ENCODE results near the gene MYF5.
A peak's percentile ranks its signal among the peaks of the same experiment; 100 is the strongest.

The MYF5 gene

GRCh38 chr12:80749456-80749855 lies 32.7 kb downstream of the MYF5 start:
- DNase-seq (ENCODE audit: low spot score) = no peak
- TF ChIP-seq CTCF (IDR thresholded peaks at IDR 0.05; ENCODE audit: borderline replicate concordance, control extremely low read depth, extremely low read depth, insufficient read depth, missing control alignments) = no peak
- in situ Hi-C loops (cut with MboI; ENCODE audit: low sequenced_read_pairs, unreplicated experiment) = no loop called here

- TF ChIP-seq CTCF (IDR thresholded peaks at IDR 0.05; ENCODE audit: borderline replicate concordance, control extremely low read depth, extremely low read depth, insufficient read depth, missing control alignments) = no peak
- in situ Hi-C loops (cut with MboI; ENCODE audit: low sequenced_read_pairs, unreplicated experiment) = loop anchor here (25.0 kb wide), 1 partner anchor 265 kb away; no protein-coding TSS in a partner anchor
- no peak for DNase-seq (ENCODE audit: low spot score)
Observed at GRCh38 chr12:80752464-80752863, 35.8 kb downstream of the MYF5 start.

- TF ChIP-seq CTCF (IDR thresholded peaks at IDR 0.05; ENCODE audit: borderline replicate concordance, control extremely low read depth, extremely low read depth, insufficient read depth, missing control alignments) = no peak
- DNase-seq (ENCODE audit: low spot score) = no peak
- in situ Hi-C loops (cut with MboI; ENCODE audit: low sequenced_read_pairs, unreplicated experiment) = loop anchor here (25.0 kb wide), 1 partner anchor 267 kb away; no protein-coding TSS in a partner anchor
Observed at GRCh38 chr12:80754274-80754673, 37.6 kb downstream of the MYF5 start.

- in situ Hi-C loops (cut with MboI; ENCODE audit: low sequenced_read_pairs, unreplicated experiment) = loop anchor here (25.0 kb wide), 1 partner anchor 270 kb away; no protein-coding TSS in a partner anchor
- TF ChIP-seq CTCF (IDR thresholded peaks at IDR 0.05; ENCODE audit: borderline replicate concordance, control extremely low read depth, extremely low read depth, insufficient read depth, missing control alignments) = no peak
- peak; percentile 13 for DNase-seq (ENCODE audit: low spot score)
Observed at GRCh38 chr12:80756875-80757274, 40.2 kb downstream of the MYF5 start.

- no peak for DNase-seq (ENCODE audit: low spot score)
- TF ChIP-seq CTCF (IDR thresholded peaks at IDR 0.05; ENCODE audit: borderline replicate concordance, control extremely low read depth, extremely low read depth, insufficient read depth, missing control alignments) = no peak
- in situ Hi-C loops (cut with MboI; ENCODE audit: low sequenced_read_pairs, unreplicated experiment) = loop anchor here (25.0 kb wide), 1 partner anchor 275 kb away; no protein-coding TSS in a partner anchor
Observed at GRCh38 chr12:80761838-80762237, 45.1 kb downstream of the MYF5 start.

GRCh38 chr12:80763874-80764273 lies 47.2 kb downstream of the MYF5 start:
- TF ChIP-seq CTCF (IDR thresholded peaks at IDR 0.05; ENCODE audit: borderline replicate concordance, control extremely low read depth, extremely low read depth, insufficient read depth, missing control alignments) = peak; percentile 41
- DNase-seq (ENCODE audit: low spot score) = no peak
- in situ Hi-C loops (cut with MboI; ENCODE audit: low sequenced_read_pairs, unreplicated experiment) = loop anchor here (25.0 kb wide), 1 partner anchor 277 kb away; no protein-coding TSS in a partner anchor

Data from GM13976 (cell line).